Endothelial cell of umbilical vein (primary cell): Measurements from ENCODE around the gene CST3. TPM values are rescaled to one million over a fixed set of nuclear protein-coding genes. Genes with fewer than 3 reads are reported as not detected.
"Not testable (repeated sequence)": the region's sequence is repeated elsewhere in the genome, so short reads cannot be mapped to it uniquely, and the experiment has no call there.

ENCODE experiments used
- BruUV-seq: library from RNA; stranded (reverse); fragments of 400-500 nt; replicated peaks from 2 replicates; lab custom pipeline; 2021; lab: Mats Ljungman, UMichigan
- CTCF ChIA-PET: fragments of 300-600, 350-600 bp; sonication (Branson Sonifier 250); formaldehyde crosslinking; loops from one replicate; lab custom pipeline; 2021; ENCODE audit warnings: antibody characterized with exemption, inconsistent platforms; lab: Charles Lee
- POLR2A ChIA-PET: fragments of 300-600, 350-600 bp; sonication (Branson Sonifier 250); formaldehyde crosslinking; loops from one replicate; lab custom pipeline; 2021; ENCODE audit warnings: antibody characterized with exemption, inconsistent platforms; lab: Charles Lee
- DNase-seq: peaks from one replicate; pipeline ENCODE4 v3.0.0-alpha.2; 2011; ENCODE audit warnings: low read depth, low spot score
- FAIRE-seq: peaks from 2 replicates; lab custom pipeline; 2011; peaks lifted over from hg19 to GRCh38; lab: Jason Lieb, UNC
- H2AFZ ChIP-seq: 2 replicates; pipeline ENCODE4 v1.6.0; 2012; ENCODE audit warnings: low read depth, low read length, control low read depth, inconsistent platforms
- H3K27ac ChIP-seq: 2 replicates; pipeline ENCODE4 v1.5.1; 2011; ENCODE audit warnings: low read depth, mild to moderate bottlenecking, control low read depth, low read length, moderate library complexity; ENCODE audit not compliant: insufficient read depth
- H3K27me3 ChIP-seq, 2 experiments: 2 replicates each; pipeline versions ENCODE4 v1.6.0 to v1.6.1; 2011; ENCODE audit warnings: low read length in 2 of 2, mixed read lengths in 1 of 2; ENCODE audit not compliant: control insufficient read depth in 2 of 2, insufficient read depth in 2 of 2
- H3K36me3 ChIP-seq, 2 experiments: 2 replicates in 1 of 2; 3 replicates in 1 of 2; pipeline ENCODE4 v1.5.1; 2011; ENCODE audit warnings: low read length in 2 of 2, mild to moderate bottlenecking in 1 of 2, moderate library complexity in 1 of 2; ENCODE audit not compliant: control insufficient read depth in 2 of 2, insufficient read depth in 2 of 2; ENCODE audit errors: extremely low read depth in 1 of 2
- H3K4me1 ChIP-seq: 3 replicates; pipeline ENCODE4 v1.5.1; 2011; ENCODE audit warnings: mild to moderate bottlenecking, low read length; ENCODE audit not compliant: control insufficient read depth, insufficient read depth; ENCODE audit errors: extremely low read depth
- H3K4me2 ChIP-seq: 2 replicates; pipeline ENCODE4 v1.6.1; 2011; ENCODE audit warnings: low read length, control low read depth, mixed read lengths; ENCODE audit not compliant: insufficient read depth
- H3K4me3 ChIP-seq, 3 experiments: fragments of 200-600 bp in 1 of 3; sonication (generic), shearing (Covaris generic) in 1 of 3; replicated peaks in 1 of 3; 2 replicates each; pipeline ENCODE4 v1.5.1; 2011 to 2016; ENCODE audit warnings: control low read depth in 3 of 3, low read length in 3 of 3, mild to moderate bottlenecking in 2 of 3, inconsistent platforms in 1 of 3, low read depth in 1 of 3, moderate library complexity in 1 of 3; ENCODE audit not compliant: insufficient read depth in 1 of 3
- H3K79me2 ChIP-seq: 2 replicates; pipeline ENCODE4 v1.6.0; 2012; ENCODE audit warnings: low read length, inconsistent platforms; ENCODE audit not compliant: control insufficient read depth, insufficient read depth
- H3K9ac ChIP-seq: replicated peaks from 2 replicates; pipeline ENCODE3; 2011; ENCODE audit warnings: low read length, control low read depth; ENCODE audit not compliant: insufficient read depth; ENCODE audit errors: extremely low read depth
- H3K9me1 ChIP-seq: replicated peaks from 3 replicates; pipeline ENCODE4 v1.6.0; 2011; ENCODE audit warnings: mild to moderate bottlenecking, low read length; ENCODE audit not compliant: control insufficient read depth, insufficient read depth; ENCODE audit errors: extremely low read depth
- H3K9me3 ChIP-seq: replicated peaks from 2 replicates; pipeline ENCODE4 v1.5.1; 2012; ENCODE audit warnings: low read length, inconsistent platforms; ENCODE audit not compliant: control insufficient read depth, insufficient read depth
- H4K20me1 ChIP-seq: replicated peaks from 2 replicates; pipeline ENCODE3; 2011; ENCODE audit warnings: mild to moderate bottlenecking, low read length; ENCODE audit not compliant: control insufficient read depth, insufficient read depth; ENCODE audit errors: extremely low read depth
- CTCF ChIP-seq, 2 donors: IDR thresholded peaks; 1 replicate in 1 of 2; 2 replicates in 1 of 2; pipeline ENCODE4 v1.5.1; 2011; ENCODE audit warnings: low read length in 2 of 2, mild to moderate bottlenecking in 2 of 2, moderate library complexity in 2 of 2, control low read depth in 1 of 2, inconsistent platforms in 1 of 2, low read depth in 1 of 2; ENCODE audit not compliant: insufficient read depth in 1 of 2; ENCODE audit errors: extremely low read depth in 1 of 2
- EZH2 ChIP-seq: IDR thresholded peaks from 2 replicates; pipeline ENCODE4 v1.6.1; 2012; ENCODE audit warnings: borderline replicate concordance, low read depth, mild to moderate bottlenecking, moderate library complexity, low read length, inconsistent platforms; ENCODE audit not compliant: severe bottlenecking
- FOS ChIP-seq: IDR thresholded peaks from 2 replicates; pipeline ENCODE4 v1.6.1; 2011; ENCODE audit warnings: mild to moderate bottlenecking, low read length, moderate library complexity, borderline replicate concordance; ENCODE audit not compliant: insufficient read depth
- GATA2 ChIP-seq: IDR thresholded peaks from 2 replicates; pipeline ENCODE4 v1.7.0; 2011; ENCODE audit warnings: low read depth, mild to moderate bottlenecking, moderate library complexity, mixed read lengths, low read length; ENCODE audit not compliant: insufficient read length, insufficient read depth
- JUN ChIP-seq: IDR thresholded peaks from 2 replicates; pipeline ENCODE4 v1.6.1; 2011; ENCODE audit warnings: borderline replicate concordance, low read depth; ENCODE audit not compliant: insufficient read length, insufficient read depth
- MAX ChIP-seq: IDR thresholded peaks from 2 replicates; pipeline ENCODE4 v1.6.1; 2011; ENCODE audit not compliant: insufficient read depth, insufficient read length
- MYC ChIP-seq: IDR thresholded peaks from one replicate; pipeline ENCODE4 v1.6.1; 2011; ENCODE audit warnings: mild to moderate bottlenecking, low read depth, low read length
- POLR2A ChIP-seq: IDR thresholded peaks from 2 replicates; pipeline ENCODE4 v1.6.1; 2012; ENCODE audit warnings: low read depth, mild to moderate bottlenecking, control low read depth, low read length
- POLR2AphosphoS5 ChIP-seq: IDR thresholded peaks from 2 replicates; pipeline ENCODE4 v1.6.1; 2012; ENCODE audit warnings: low read depth, mild to moderate bottlenecking, control low read depth, low read length, moderate library complexity; ENCODE audit not compliant: insufficient read depth
- dilution Hi-C: fragments of 300-500 bp; cut with MboI; formaldehyde crosslinking; loops from one replicate; pipeline ENCODE4 v1.15.0; 2019; ENCODE audit warnings: low sequenced_read_pairs; ENCODE audit not compliant: extremely low pct_ligation_motif_present
- intact Hi-C: fragments of 100-400 bp; cut with micrococcal nuclease; formaldehyde crosslinking; loops from one replicate; pipeline ENCODE4 v1.10.0; 2022
- polyA plus RNA-seq, 4 experiments: library from polyadenylated mRNA; depleted of rRNA in 3 of 4; stranded (reverse) in 3 of 4; unstranded in 1 of 4; fragments of >200 nt; gene quantifications; 2 replicates each; pipeline versions ENCODE4 v1.2.1 to v1.2.3, GENCODE V29; 2011 to 2012; ENCODE audit warnings: missing spikeins in 1 of 4
- total RNA-seq: library from RNA; stranded (reverse); gene quantifications from 2 replicates; pipeline ENCODE4 v1.2.3, GENCODE V29; 2021

CST3 gene
- total and polyA plus RNA-seq, 2 donors (not counting 3 experiments of a cell fraction or from before 2014, with no cell fraction given), result 251 to 479 TPM

GRCh38 chr20:23686046-23686750 lies 48.4 kb upstream of the CST3 start:
- Histone ChIP-seq H3K9me1 (no peaks in the 10 kb centered on the region), H3K27ac (no peak overlapping the region), H4K20me1 (no peaks in the 10 kb centered on the region), H3K4me1 (peaks cover 30% of the 10 kb centered on the region), H3K9me3 (no peaks in the 10 kb centered on the region), H3K4me2 (no peak overlapping the region), H3K9ac (no peak overlapping the region), H2AFZ (no peak overlapping the region), H3K36me3 (no peaks in the 10 kb centered on the region), H3K79me2 (no peaks in the 10 kb centered on the region), H3K27me3 (no peaks in the 10 kb centered on the region), H3K4me3 (no peak overlapping the region)
- intact Hi-C loops, result no loop called here
- ChIA-PET CTCF (no interaction called here), POLR2A (no interaction called here)
- dilution Hi-C loops, result no loop called here
- FAIRE-seq (no peak), DNase-seq (no peak)
- BruUV-seq, result no TSS peak
- TF ChIP-seq MAX (no peak), JUN (no peak), FOS (no peak), EZH2 (no peak), POLR2AphosphoS5 (no peak), POLR2A (no peak), GATA2 (no peak), MYC (no peak), CTCF (IDR thresholded peaks at IDR 0.05; ENCODE audit: extremely low read depth in 1 of 2, insufficient read depth in 1 of 2, low read depth in 1 of 2, low read length in 2 of 2) (no peak)

- H3K27me3 ChIP-seq, H3K9ac ChIP-seq, POLR2A ChIA-PET, H3K4me3 ChIP-seq, H3K36me3 ChIP-seq, H3K79me2 ChIP-seq, H3K27ac ChIP-seq, H3K4me2 ChIP-seq, BruUV-seq, dilution Hi-C loops, DNase-seq, H3K9me1 ChIP-seq, H4K20me1 ChIP-seq, FAIRE-seq, CTCF ChIA-PET, H2AFZ ChIP-seq, intact Hi-C loops, H3K9me3 ChIP-seq: not testable (repeated sequence)
- H3K4me1 ChIP-seq, result peaks cover 29% of the 10 kb centered on the region
Observed at GRCh38 chr20:23685529-23685896, 47.8 kb upstream of the CST3 start.
